IPS-18a (cell line): ENCODE data around the gene CALHM1.

Source experiments
- H3K27ac ChIP-seq: one replicate; pipeline ENCODE4 v1.5.1; 2013; ENCODE audit warnings: low read length
- H3K27me3 ChIP-seq: one replicate; pipeline ENCODE4 v1.6.1; 2013; ENCODE audit warnings: mild to moderate bottlenecking, low read length; ENCODE audit not compliant: control insufficient read depth, insufficient read depth
- H3K36me3 ChIP-seq: one replicate; pipeline ENCODE4 v1.6.1; 2013; ENCODE audit warnings: low read depth, low read length; ENCODE audit not compliant: control insufficient read depth
- H3K4me1 ChIP-seq: one replicate; pipeline ENCODE4 v1.6.1; 2013; ENCODE audit warnings: low read depth, low read length; ENCODE audit not compliant: control insufficient read depth
- H3K4me3 ChIP-seq: one replicate; pipeline ENCODE4 v1.5.1; 2013; ENCODE audit warnings: low read length
- H3K9ac ChIP-seq: one replicate; pipeline ENCODE4 v1.6.1; 2013; ENCODE audit warnings: mild to moderate bottlenecking, low read length, moderate library complexity
- H3K9me3 ChIP-seq: one replicate; pipeline ENCODE4 v1.6.1; 2013; ENCODE audit warnings: low read depth, low read length; ENCODE audit not compliant: control insufficient read depth

Gene CALHM1

GRCh38 chr10:103466734-103467133 is 8.0 kb upstream of the CALHM1 start:
- Histone ChIP-seq H3K9me3 (no peaks in the 10 kb centered on the region), H3K4me3 (no peak overlapping the region), H3K4me1 (no peaks in the 10 kb centered on the region), H3K36me3 (no peaks in the 10 kb centered on the region), H3K27ac (no peak overlapping the region), H3K27me3 (no peaks in the 10 kb centered on the region), H3K9ac (no peak overlapping the region)

DNA sequence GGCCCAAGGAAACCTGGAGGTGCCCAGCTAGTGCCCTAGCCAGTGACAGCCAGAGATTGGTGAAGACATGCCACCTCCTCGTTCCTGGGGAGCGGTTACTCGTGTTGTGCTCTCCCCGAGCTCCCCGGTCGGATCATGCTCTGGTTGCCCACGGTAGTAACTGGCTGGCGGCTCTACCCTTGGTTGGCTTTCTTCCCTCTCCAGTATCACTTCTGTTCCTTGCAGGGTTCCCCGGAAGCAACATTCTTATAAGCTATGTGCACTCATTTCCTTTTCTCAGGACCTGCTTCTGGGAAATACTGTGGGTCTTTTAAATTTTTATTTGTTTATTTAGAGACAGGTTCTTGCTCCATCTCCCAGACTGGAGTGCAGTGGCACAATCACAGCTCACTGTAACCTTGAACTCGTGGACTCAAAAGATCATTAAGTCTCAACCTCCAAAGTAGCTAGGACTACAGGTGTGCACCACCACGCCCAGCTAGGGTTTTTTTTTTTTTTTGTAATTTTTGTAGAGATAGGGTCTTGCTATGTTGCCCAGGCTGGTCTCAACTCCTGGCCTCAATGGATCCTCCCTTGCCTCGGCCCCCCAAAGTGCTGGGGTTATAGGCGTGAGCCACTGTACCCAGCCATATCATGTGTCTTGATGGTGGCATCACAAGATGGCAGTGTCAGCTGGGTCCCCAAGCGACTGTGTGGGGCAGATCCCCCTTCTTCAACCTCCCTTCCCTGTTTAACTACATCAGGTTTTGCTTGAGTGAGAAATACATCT is 6.9 kb upstream of the CALHM1 start:
- H3K4me1 ChIP-seq: no peaks in the 10 kb centered on the region
- no peak overlapping the region for H3K4me3 ChIP-seq
- H3K9me3 ChIP-seq: no peaks in the 10 kb centered on the region
- no peak overlapping the region for H3K9ac ChIP-seq
- H3K36me3 ChIP-seq: no peaks in the 10 kb centered on the region
- no peak overlapping the region for H3K27ac ChIP-seq
- no peaks in the 10 kb centered on the region for H3K27me3 ChIP-seq

GRCh38 chr10:103463499-103463898 is 4.8 kb upstream of the CALHM1 start:
- H3K4me3 ChIP-seq: no peak overlapping the region
- no peaks in the 10 kb centered on the region for H3K27me3 ChIP-seq
- no peaks in the 10 kb centered on the region for H3K4me1 ChIP-seq
- no peaks in the 10 kb centered on the region for H3K9me3 ChIP-seq
- no peak overlapping the region for H3K9ac ChIP-seq
- H3K36me3 ChIP-seq: no peaks in the 10 kb centered on the region
- no peak overlapping the region for H3K27ac ChIP-seq

- H3K4me1 ChIP-seq: no peaks in the 10 kb centered on the region
- H3K36me3 ChIP-seq: no peaks in the 10 kb centered on the region
- H3K27ac ChIP-seq: no peak overlapping the region
- no peaks in the 10 kb centered on the region for H3K9me3 ChIP-seq
- H3K4me3 ChIP-seq: no peak overlapping the region
- H3K9ac ChIP-seq: no peak overlapping the region
- H3K27me3 ChIP-seq: no peaks in the 10 kb centered on the region
Observed at GRCh38 chr10:103459615-103460014, 915 bp upstream of the CALHM1 start.

DNA sequence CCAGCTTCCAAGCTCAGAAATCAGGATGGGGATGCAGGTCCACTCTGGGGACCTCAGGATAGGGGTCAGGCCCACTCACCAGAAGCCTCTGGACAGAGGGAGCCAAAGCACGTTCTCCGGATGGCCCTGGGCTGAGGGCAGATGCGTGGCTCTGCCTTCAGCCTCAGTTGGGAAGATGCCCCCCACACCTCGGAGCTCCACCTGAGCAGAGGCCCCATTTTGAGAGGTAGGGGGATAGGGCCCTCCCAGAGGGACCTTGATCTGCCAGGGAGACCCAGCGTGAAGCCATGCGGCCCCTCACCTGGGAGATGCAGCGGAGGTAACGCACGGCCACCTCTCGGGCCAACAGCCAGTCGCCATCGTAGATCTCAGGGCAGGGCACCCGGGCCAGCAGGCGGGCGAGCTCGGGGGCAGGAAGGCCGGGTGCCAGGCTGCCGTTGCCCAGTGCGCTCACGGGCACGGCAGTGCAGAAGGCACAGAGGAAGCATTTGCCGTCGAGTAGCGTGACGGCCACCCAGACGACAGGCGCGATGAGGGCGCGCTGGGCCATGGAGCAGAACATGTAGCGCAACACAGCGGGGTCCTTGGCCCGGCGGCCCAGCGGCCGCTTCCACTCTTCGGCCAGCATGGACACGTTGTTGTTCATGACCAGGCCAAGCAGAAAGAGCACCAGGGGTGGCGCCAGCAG is 660 bp downstream of the CALHM1 start:
- H3K27me3 ChIP-seq: no peaks in the 10 kb centered on the region
- no peak overlapping the region for H3K9ac ChIP-seq
- no peak overlapping the region for H3K27ac ChIP-seq
- H3K36me3 ChIP-seq: no peaks in the 10 kb centered on the region
- H3K4me3 ChIP-seq: no peak overlapping the region
- no peaks in the 10 kb centered on the region for H3K4me1 ChIP-seq
- H3K9me3 ChIP-seq: no peaks in the 10 kb centered on the region

DNA sequence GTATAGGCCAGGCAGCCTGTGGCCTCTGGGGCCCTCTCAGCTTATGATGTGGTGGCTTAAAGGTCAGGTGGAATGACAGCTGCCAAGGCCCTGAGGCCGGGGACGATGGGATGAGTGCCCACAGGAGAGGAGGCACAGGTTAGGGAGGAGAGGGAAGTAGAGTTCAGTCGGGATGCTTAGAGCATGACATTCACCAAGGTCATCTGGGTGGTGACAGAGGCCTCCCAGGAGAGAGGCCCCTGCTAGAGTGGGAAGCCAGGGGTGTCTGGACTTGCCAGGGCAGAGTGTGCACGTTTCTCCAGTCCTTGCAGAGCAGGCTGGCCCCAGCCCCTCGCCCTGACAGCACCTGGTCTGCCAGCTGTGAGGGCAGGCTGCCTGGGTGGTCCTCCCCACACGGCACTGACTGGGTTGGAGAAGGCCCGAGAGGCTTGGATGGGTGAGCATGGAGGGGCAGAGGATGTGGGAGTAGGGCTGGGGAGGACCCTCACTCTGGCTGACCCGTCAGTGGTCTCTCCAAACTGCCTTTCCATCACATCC is 1.5 kb downstream of the CALHM1 start:
- H3K27ac ChIP-seq: no peak overlapping the region
- H3K9ac ChIP-seq: no peak overlapping the region
- no peaks in the 10 kb centered on the region for H3K9me3 ChIP-seq
- H3K4me1 ChIP-seq: no peaks in the 10 kb centered on the region
- H3K4me3 ChIP-seq: no peak overlapping the region
- no peaks in the 10 kb centered on the region for H3K36me3 ChIP-seq
- H3K27me3 ChIP-seq: no peaks in the 10 kb centered on the region

DNA sequence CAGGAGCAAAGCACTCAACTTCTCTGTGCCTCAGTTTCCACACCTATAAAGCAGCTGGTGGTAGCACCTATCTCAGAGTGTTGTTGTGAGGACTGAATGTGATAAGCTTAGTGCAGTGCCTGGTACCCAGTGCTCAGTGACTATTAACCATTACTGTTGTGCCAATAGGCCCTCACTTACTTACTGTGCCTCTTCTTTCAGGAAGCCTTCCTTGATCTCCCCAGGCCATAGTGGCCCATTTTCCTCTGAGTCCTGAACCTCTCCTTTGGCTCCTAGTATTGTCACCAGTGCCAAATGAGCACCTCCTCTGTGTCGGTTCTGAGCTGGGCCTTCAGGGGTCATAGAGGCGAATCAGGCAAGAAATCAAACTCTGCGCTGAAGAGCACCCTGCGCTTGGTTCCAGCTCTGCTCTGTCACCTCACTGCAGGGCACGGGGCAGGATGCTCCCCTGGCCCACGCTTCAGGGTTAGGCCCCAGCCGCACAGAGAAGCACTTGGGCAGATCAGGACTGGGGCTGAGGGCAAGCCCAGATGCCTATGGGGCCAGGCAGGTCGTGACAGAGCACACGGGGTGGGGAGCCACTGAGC is 2.5 kb downstream of the CALHM1 start:
- no peak overlapping the region for H3K4me3 ChIP-seq

DNA sequence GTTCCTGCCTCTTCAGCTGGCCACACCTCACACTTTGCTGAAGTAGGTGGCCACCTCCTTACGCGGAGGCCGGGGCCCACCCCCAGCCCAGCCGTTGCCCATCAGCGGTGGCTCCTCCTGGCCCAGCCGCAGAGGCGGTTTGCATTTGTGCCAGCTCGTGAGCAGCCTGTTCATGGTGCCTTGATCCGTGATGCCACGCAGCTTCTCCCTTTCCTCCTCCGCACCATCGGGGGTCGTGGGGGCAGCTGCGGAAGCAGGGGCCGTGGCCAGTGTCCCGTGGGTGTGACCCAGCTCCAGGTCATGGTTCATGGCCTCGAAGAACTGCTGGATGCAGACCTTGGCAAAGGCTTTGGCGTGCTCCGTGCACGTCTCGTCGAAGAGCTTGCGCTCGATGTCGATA is 3.5 kb downstream of the CALHM1 start:
- no peak overlapping the region for H3K4me3 ChIP-seq
- H3K9me3 ChIP-seq: no peaks in the 10 kb centered on the region
- H3K9ac ChIP-seq: no peak overlapping the region
- H3K27ac ChIP-seq: no peak overlapping the region
- no peaks in the 10 kb centered on the region for H3K27me3 ChIP-seq
- H3K4me1 ChIP-seq: no peaks in the 10 kb centered on the region
- H3K36me3 ChIP-seq: no peaks in the 10 kb centered on the region

More for the DNA sequence above, 2.5 kb downstream of the CALHM1 start:
- H3K9me3 ChIP-seq: no peaks in the 10 kb centered on the region
- H3K4me1 ChIP-seq: no peaks in the 10 kb centered on the region
- H3K27ac ChIP-seq: no peak overlapping the region
- no peak overlapping the region for H3K9ac ChIP-seq
- H3K27me3 ChIP-seq: no peaks in the 10 kb centered on the region
- no peaks in the 10 kb centered on the region for H3K36me3 ChIP-seq

- Histone ChIP-seq H3K36me3 (no peaks in the 10 kb centered on the region), H3K9ac (no peak overlapping the region), H3K4me3 (no peak overlapping the region), H3K9me3 (no peaks in the 10 kb centered on the region), H3K27me3 (no peaks in the 10 kb centered on the region), H3K27ac (no peak overlapping the region), H3K4me1 (no peaks in the 10 kb centered on the region)
Observed at GRCh38 chr10:103454026-103454425, 4.7 kb downstream of the CALHM1 start.

DNA sequence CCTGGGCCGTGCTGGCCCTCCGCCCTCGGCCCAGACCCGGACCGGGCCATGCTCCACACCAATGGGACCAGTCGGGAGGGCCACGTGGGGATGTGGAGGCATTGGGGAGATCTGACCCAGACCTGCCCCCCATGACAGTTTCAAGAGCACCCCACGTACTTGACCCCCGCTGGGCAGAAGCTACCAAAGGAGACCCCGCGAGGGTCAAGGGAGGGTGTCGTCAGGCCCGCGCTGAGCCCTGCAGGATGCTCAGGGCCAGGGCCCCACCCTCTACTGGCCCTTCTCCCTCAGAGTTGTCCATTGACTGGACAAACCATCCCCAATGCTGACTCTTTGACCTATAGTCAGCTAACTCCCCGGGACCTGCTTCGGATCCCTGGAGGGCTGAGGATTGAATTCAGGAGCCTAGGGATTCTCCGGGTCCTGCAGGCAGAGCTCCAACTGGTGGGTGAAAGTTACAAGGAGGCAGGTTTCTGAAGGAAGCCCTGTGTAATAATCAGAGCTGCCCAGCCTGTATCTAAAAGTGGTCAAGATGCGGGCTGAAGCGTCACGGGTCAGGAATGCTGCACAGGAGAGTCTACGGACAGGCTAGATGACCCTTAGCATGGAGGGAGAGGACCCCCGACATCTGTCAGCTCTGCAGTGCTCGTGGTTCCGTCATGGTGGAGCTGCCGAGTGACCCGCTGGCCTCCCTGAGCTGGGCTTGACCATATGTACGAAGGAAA is 6.0 kb downstream of the CALHM1 start:
- Histone ChIP-seq H3K27ac (no peak overlapping the region), H3K9me3 (no peaks in the 10 kb centered on the region), H3K9ac (no peak overlapping the region), H3K4me1 (no peaks in the 10 kb centered on the region), H3K27me3 (no peaks in the 10 kb centered on the region), H3K36me3 (peaks cover 2% of the 10 kb centered on the region), H3K4me3 (no peak overlapping the region)

- Histone ChIP-seq H3K27ac (no peak within 1 kb of the TSS), H3K36me3 (peaks cover 8% of the 10 kb centered on the region), H3K4me3 (no peak within 1 kb of the TSS), H3K4me1 (no peaks in the 10 kb centered on the region), H3K9ac (no peak within 1 kb of the TSS), H3K27me3 (no peaks in the 10 kb centered on the region), H3K9me3 (no peaks in the 10 kb centered on the region)
Observed at GRCh38 chr10:103451831-103452505, 6.7 kb downstream of the CALHM1 start, which contains the start of gene CALHM2. Gene CALHM2, minus strand, starts transcription at chr10:103452370. Its CDS starts 2,429 bp downstream, at chr10:103449941.
